ENCODE measurements around the gene MED15. TPM values are rescaled to one million over a fixed set of nuclear protein-coding genes. Genes with fewer than 3 reads are reported as not detected.
"Not testable (repeated sequence)": the region's sequence is repeated elsewhere in the genome, so short reads cannot be mapped to it uniquely, and the experiment has no call there.

MED15 gene
- total RNA-seq, 4 donors from 2014 or later = 30.6 to 62.3 (median 54.3) TPM

DNA sequence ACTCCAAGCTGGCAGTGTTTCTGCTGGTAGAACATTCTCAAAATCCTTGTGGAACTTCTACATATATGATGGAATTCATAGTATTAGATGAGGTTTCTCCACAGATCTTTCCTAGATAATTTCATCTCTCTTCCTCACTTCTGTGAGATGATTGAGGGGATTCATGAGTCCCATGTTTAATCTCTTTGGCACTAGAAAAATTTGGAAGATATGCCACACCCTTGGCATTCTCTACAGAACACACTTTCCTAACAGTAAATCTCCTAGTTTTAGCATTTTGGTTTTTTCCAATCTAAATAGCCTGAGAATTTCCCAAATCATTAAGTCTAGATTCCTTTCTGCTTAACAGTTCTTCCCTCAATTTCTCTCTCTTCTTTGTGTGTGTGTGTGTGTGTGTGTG, 35.3 kb downstream of the MED15 start:
- TF ChIP-seq, protein P1, sequence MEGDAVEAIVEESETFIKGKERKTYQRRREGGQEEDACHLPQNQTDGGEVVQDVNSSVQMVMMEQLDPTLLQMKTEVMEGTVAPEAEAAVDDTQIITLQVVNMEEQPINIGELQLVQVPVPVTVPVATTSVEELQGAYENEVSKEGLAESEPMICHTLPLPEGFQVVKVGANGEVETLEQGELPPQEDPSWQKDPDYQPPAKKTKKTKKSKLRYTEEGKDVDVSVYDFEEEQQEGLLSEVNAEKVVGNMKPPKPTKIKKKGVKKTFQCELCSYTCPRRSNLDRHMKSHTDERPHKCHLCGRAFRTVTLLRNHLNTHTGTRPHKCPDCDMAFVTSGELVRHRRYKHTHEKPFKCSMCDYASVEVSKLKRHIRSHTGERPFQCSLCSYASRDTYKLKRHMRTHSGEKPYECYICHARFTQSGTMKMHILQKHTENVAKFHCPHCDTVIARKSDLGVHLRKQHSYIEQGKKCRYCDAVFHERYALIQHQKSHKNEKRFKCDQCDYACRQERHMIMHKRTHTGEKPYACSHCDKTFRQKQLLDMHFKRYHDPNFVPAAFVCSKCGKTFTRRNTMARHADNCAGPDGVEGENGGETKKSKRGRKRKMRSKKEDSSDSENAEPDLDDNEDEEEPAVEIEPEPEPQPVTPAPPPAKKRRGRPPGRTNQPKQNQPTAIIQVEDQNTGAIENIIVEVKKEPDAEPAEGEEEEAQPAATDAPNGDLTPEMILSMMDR (IDR thresholded peaks at IDR 0.05) = no peak
- TF ChIP-seq POLR2A (IDR thresholded peaks at IDR 0.05) = no peak
- no peak for TF ChIP-seq EP300 (IDR thresholded peaks at IDR 0.05)
- TF ChIP-seq POLR2AphosphoS5 (IDR thresholded peaks at IDR 0.05) = no peak
- H3K36me3 ChIP-seq = peaks cover 0 to 65% of the 10 kb centered on the region in 2 donors

GRCh38 chr22:20545318-20545634, 37.9 kb downstream of the MED15 start:
- H3K36me3 ChIP-seq = peaks cover 0 to 40% of the 10 kb centered on the region in 2 donors
- H3K9me3 ChIP-seq, H3K27me3 ChIP-seq, H3K27ac ChIP-seq, H3K4me3 ChIP-seq, ATAC-seq: not testable (repeated sequence)
- H3K4me1 ChIP-seq = peaks cover 0 to 46% (median 13%) of the 10 kb centered on the region in 3 donors
- WGBS, 2 donors (ENCODE audit: low coverage in 1 of 2) = 90% methylated on average over 3 of the region's 3 CpGs; no CpG with 5 or more reads in 1 of the 2 donors

More for the DNA sequence above, 35.3 kb downstream of the MED15 start:
- Histone ChIP-seq H3K9me3 (no peaks in the 10 kb centered on the region), H3K27me3 (no peaks in the 10 kb centered on the region), H3K27ac (no peak overlapping the region), H3K4me3 (no peak overlapping the region), H3K4me1 (peaks cover 0 to 23% (median 3%) of the 10 kb centered on the region in 3 donors)
- ATAC-seq = no peak

DNA sequence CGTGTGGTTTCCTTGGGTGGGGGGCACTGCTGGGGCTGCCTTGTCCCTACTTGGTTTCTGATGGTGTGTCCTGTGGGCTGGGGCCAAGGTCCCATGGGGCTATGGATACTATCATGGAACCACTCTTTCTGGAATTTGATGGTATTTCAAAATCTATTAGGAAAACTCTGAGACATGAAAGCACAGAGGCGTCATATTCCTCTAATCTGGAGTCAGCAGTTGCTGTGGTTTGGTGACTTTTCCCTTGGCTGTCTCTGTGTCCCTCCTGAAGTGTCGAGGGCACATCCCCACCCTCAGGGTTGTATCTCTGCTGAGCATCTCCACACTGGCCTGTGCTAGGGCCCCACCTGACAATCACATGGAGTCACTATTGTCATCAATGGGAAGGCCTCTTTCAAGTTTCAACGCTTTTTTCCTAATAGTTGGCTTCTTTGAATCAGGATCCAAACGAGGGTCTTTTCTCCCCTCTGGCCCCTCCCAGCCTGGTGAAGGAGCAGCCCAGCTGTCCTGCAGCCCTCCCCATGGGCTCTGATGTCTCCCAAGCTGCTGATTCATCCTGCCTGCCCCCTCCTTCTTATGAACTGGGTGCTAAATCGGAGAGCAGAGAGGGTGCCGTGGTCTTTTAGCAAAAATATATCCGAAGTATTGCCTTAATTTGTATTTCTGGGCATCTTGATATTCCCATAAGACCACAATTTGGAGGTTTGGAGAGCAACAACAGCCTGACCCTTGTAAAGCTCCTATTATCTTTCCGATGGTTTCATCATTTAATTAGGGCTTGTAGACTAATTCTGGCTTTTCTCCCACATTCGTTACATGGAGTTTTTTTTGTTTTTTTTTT, 38.5 kb downstream of the MED15 start:
- peaks cover 0 to 53% (median 19%) of the 10 kb centered on the region in 3 donors for H3K4me1 ChIP-seq
- ATAC-seq = no peak
- no peak for TF ChIP-seq POLR2A (IDR thresholded peaks at IDR 0.05)
- TF ChIP-seq POLR2AphosphoS5 (IDR thresholded peaks at IDR 0.05) = no peak
- TF ChIP-seq EP300 (IDR thresholded peaks at IDR 0.05) = no peak
- TF ChIP-seq, protein P1 (IDR thresholded peaks at IDR 0.05) = no peak
- H3K9me3 ChIP-seq = no peaks in the 10 kb centered on the region
- H3K27ac ChIP-seq = no peak overlapping the region
- peaks cover 0 to 34% of the 10 kb centered on the region in 2 donors for H3K36me3 ChIP-seq
- 62 to 74% methylated on average over 2 to 10 of the region's 10 CpGs for WGBS, 2 donors (ENCODE audit: low coverage in 1 of 2)
- no peaks in the 10 kb centered on the region for H3K27me3 ChIP-seq
- no peak overlapping the region for H3K4me3 ChIP-seq

DNA sequence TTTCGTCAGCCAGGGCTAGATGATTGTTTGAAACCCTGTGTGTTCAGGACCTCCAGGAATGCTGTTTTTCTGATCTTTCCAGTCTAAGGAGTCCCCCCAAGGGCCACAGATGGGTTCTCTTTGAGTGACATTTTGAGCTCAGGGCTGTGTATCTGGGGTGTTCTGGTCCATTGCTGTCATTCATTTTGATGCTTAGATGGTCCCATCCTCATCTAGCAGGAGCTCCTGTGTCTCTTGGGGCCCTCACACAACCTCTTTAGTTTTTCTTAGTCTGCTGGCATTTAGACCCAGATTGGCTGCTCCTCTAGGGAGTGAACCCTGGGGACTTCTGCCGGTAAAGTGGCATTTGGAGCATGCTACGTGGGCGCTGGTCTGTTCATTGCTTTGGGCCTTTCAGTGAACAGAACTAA, 39.1 kb downstream of the MED15 start:
- Histone ChIP-seq H3K36me3 (peaks cover 0 to 29% of the 10 kb centered on the region in 2 donors), H3K27me3 (no peaks in the 10 kb centered on the region), H3K9me3 (no peaks in the 10 kb centered on the region), H3K27ac (no peak overlapping the region), H3K4me1 (peaks cover 0 to 59% (median 24%) of the 10 kb centered on the region in 3 donors), H3K4me3 (no peak overlapping the region)
- 79 to 82% methylated on average over 2 to 4 of the region's 4 CpGs for WGBS, 2 donors (ENCODE audit: low coverage in 1 of 2)
- ATAC-seq = no peak
- TF ChIP-seq EP300 (IDR thresholded peaks at IDR 0.05) = no peak
- no peak for TF ChIP-seq POLR2AphosphoS5 (IDR thresholded peaks at IDR 0.05)
- no peak for TF ChIP-seq POLR2A (IDR thresholded peaks at IDR 0.05)
- TF ChIP-seq, protein P1 (IDR thresholded peaks at IDR 0.05) = no peak

GRCh38 chr22:20547029-20547428, 39.6 kb downstream of the MED15 start:
- Histone ChIP-seq H3K4me1 (peaks cover 0 to 64% (median 29%) of the 10 kb centered on the region in 3 donors), H3K27ac (no peak overlapping the region), H3K9me3 (no peaks in the 10 kb centered on the region), H3K36me3 (peaks cover 0 to 29% of the 10 kb centered on the region in 2 donors), H3K4me3 (no peak overlapping the region), H3K27me3 (no peaks in the 10 kb centered on the region)
- TF ChIP-seq POLR2AphosphoS5 (IDR thresholded peaks at IDR 0.05) (no peak), EP300 (IDR thresholded peaks at IDR 0.05) (no peak), POLR2A (IDR thresholded peaks at IDR 0.05) (no peak)
- TF ChIP-seq, protein P1 (IDR thresholded peaks at IDR 0.05) = no peak
- ATAC-seq = no peak
